HepG2 (cell line): ENCODE measurements around the gene SEMA3C. TPM values are rescaled to one million over a fixed set of nuclear protein-coding genes. Genes with fewer than 3 reads are reported as not detected.

Experiments used
- ATAC-seq: fragments of 200-7000 bp; cut with Tn5 transposase; 3 replicates; pipeline ENCODE4 v1.9.1; 2020; ENCODE audit warnings: mild to moderate bottlenecking, moderate library complexity
- BruUV-seq: library from RNA; stranded (reverse); fragments of 400-500 nt; replicated peaks from 2 replicates; lab custom pipeline; 2021; lab: Mats Ljungman, UMichigan
- CTCF ChIA-PET: fragments of 300-600 bp; formaldehyde crosslinking; extraction: SDS; loops from one replicate; lab custom pipeline; 2021; ENCODE audit warnings: low total read pairs, inconsistent platforms, low intra/inter-chr PET ratio; lab: Yijun Ruan, JAX
- POLR2A ChIA-PET: fragments of 350-600 bp; sonication (Branson Sonifier 250); formaldehyde crosslinking; loops from one replicate; lab custom pipeline; 2020; ENCODE audit warnings: antibody characterized with exemption, inconsistent platforms; lab: Yijun Ruan, JAX
- DNase-seq: peaks from one replicate; pipeline ENCODE4 v3.0.0-alpha.2; 2015; ENCODE audit warnings: low spot score
- FAIRE-seq: peaks from 3 replicates; lab custom pipeline; 2011; peaks lifted over from hg19 to GRCh38; lab: Jason Lieb, UNC
- H2AFZ ChIP-seq: one replicate; pipeline ENCODE4 v1.6.1; 2011; ENCODE audit warnings: low read length, inconsistent platforms
- H3K27ac ChIP-seq: fragments of 300-600 bp; 3 replicates; pipeline ENCODE4 v1.8.0; 2011; ENCODE audit warnings: mixed run types, mild to moderate bottlenecking, mixed read lengths, low read length, inconsistent platforms; ENCODE audit not compliant: insufficient read depth; ENCODE audit errors: extremely low read length
- H3K27me3 ChIP-seq, 2 experiments: fragments of 200-600 bp in 1 of 2; 2 replicates in 1 of 2; 3 replicates in 1 of 2; pipeline versions ENCODE4 v1.6.0 to v1.8.0; 2011; ENCODE audit warnings: low read length in 2 of 2, mild to moderate bottlenecking in 2 of 2, moderate library complexity in 2 of 2, inconsistent platforms in 1 of 2; ENCODE audit not compliant: insufficient read depth in 2 of 2, control insufficient read depth in 1 of 2
- H3K36me3 ChIP-seq, 2 experiments: fragments of 200-600 bp in 1 of 2; replicated peaks in 1 of 2; 2 replicates in 1 of 2; 3 replicates in 1 of 2; pipeline versions ENCODE4 v1.5.1 to v1.8.0; 2011; ENCODE audit warnings: low read length in 2 of 2, inconsistent platforms in 1 of 2; ENCODE audit not compliant: insufficient read depth in 2 of 2, control insufficient read depth in 1 of 2
- H3K4me1 ChIP-seq: 2 replicates; pipeline ENCODE4 v1.5.1; 2012; ENCODE audit warnings: low read length, inconsistent platforms; ENCODE audit not compliant: insufficient read depth
- H3K4me2 ChIP-seq: 2 replicates; pipeline ENCODE4 v1.6.0; 2011; ENCODE audit warnings: low read depth, low read length, inconsistent platforms
- H3K4me3 ChIP-seq, 3 experiments: fragments of 200-600 bp in 1 of 3; sonication (generic), shearing (Covaris generic) in 1 of 3; replicated peaks in 1 of 3; 2 replicates each; pipeline ENCODE4 v1.5.1; 2011 to 2016; ENCODE audit warnings: low read length in 3 of 3, inconsistent platforms in 2 of 3, low read depth in 2 of 3, mild to moderate bottlenecking in 2 of 3, control low read depth in 1 of 3, mixed read lengths in 1 of 3; ENCODE audit not compliant: insufficient read depth in 1 of 3
- H3K79me2 ChIP-seq: one replicate; pipeline ENCODE4 v1.6.1; 2011; ENCODE audit warnings: low read length, inconsistent platforms; ENCODE audit not compliant: insufficient read depth
- H3K9ac ChIP-seq: 2 replicates; pipeline ENCODE4 v1.6.0; 2011; ENCODE audit warnings: mild to moderate bottlenecking, low read depth, low read length, inconsistent platforms; ENCODE audit not compliant: insufficient read depth
- H3K9me3 ChIP-seq: 2 replicates; pipeline ENCODE4 v1.5.1; 2012; ENCODE audit warnings: mild to moderate bottlenecking, low read length
- H4K20me1 ChIP-seq: 2 replicates; pipeline ENCODE4 v1.6.0; 2011; ENCODE audit warnings: inconsistent platforms, mild to moderate bottlenecking, low read length, moderate library complexity; ENCODE audit not compliant: insufficient read depth
- CEBPB ChIP-seq: IDR thresholded peaks from 2 replicates; pipeline ENCODE4 v1.6.1; 2011; ENCODE audit warnings: low read depth, low read length, improper control_type of control experiment, borderline replicate concordance
- CEBPG ChIP-seq: IDR thresholded peaks from 2 replicates; pipeline ENCODE4 v1.6.1; 2016
- DPF2 ChIP-seq: sonication (generic); formaldehyde crosslinking; IDR thresholded peaks from 2 replicates; pipeline ENCODE4 v1.4.0; 2020; ENCODE audit warnings: mild to moderate bottlenecking, low read depth, missing genetic modification reagents, borderline replicate concordance
- MTF1 ChIP-seq: sonication (generic); formaldehyde crosslinking; IDR thresholded peaks from 2 replicates; pipeline ENCODE4 v1.5.0; 2020; ENCODE audit warnings: missing genetic modification reagents
- PCBP2 ChIP-seq: fragments of 200-400 bp; formaldehyde crosslinking; optimal IDR thresholded peaks from 2 replicates; pipeline ENCODE3; 2018; ENCODE audit warnings: low read length, low read depth; ENCODE audit not compliant: poor library complexity, severe bottlenecking
- ZBTB40 ChIP-seq, 2 experiments: fragments of 450-650 bp in 1 of 2; sonication (generic) in 1 of 2; formaldehyde crosslinking in 1 of 2; IDR thresholded peaks; 2 replicates each; pipeline versions ENCODE4 v1.6.1 to v1.8.0; 2016 to 2022; ENCODE audit warnings: antibody characterized with exemption in 1 of 2, mild to moderate bottlenecking in 1 of 2, missing genetic modification reagents in 1 of 2
- ZNF775 ChIP-seq: sonication (generic); formaldehyde crosslinking; IDR thresholded peaks from 2 replicates; pipeline ENCODE4 v1.4.0; 2020; ENCODE audit warnings: missing genetic modification reagents, mild to moderate bottlenecking, moderate library complexity, borderline replicate concordance
- ZSCAN20 ChIP-seq: sonication (generic); formaldehyde crosslinking; IDR thresholded peaks from 2 replicates; pipeline ENCODE4 v1.4.0; 2020; ENCODE audit warnings: missing genetic modification reagents, mild to moderate bottlenecking, borderline replicate concordance
- WGBS: methylation state at CpG from one replicate; pipeline ENCODE4 v1.1.6; 2017; ENCODE audit warnings: low lambda C conversion rate; 5-methylcytosine and 5-hydroxymethylcytosine counted together
- in situ Hi-C: cut with HindIII; loops from 2 replicates; pipeline ENCODE4 v1.10.0; 2017; ENCODE audit warnings: low pct_unique_long_range_greater_than_20kb; ENCODE audit not compliant: extremely low pct_ligation_motif_present
- intact Hi-C: fragments of 100-400 bp; cut with micrococcal nuclease; formaldehyde crosslinking; loops from one replicate; pipeline ENCODE4 v1.10.0; 2022; ENCODE audit not compliant: unreplicated experiment
- polyA plus RNA-seq, 8 experiments: library from polyadenylated mRNA; depleted of rRNA in 3 of 8; stranded (reverse) in 7 of 8; unstranded in 1 of 8; fragments of >200 nt; fragmentation: Illumina TruSeq in 4 of 8; extraction: Trizol in 4 of 8; gene quantifications; 2 replicates each; pipeline versions ENCODE4 v1.2.1 to v1.2.3, GENCODE V29; 2011 to 2016; ENCODE audit warnings: low read depth in 4 of 8, missing spikeins in 1 of 8, mixed read lengths in 1 of 8; ENCODE audit not compliant: insufficient read depth in 1 of 8
- total RNA-seq, 5 experiments: library from RNA; depleted of rRNA; stranded (reverse); fragments of >200 nt; fragmentation: Illumina TruSeq; extraction: Trizol; gene quantifications; 2 replicates each; pipeline ENCODE4 v1.2.3, GENCODE V29; 2016; ENCODE audit warnings: low read depth in 1 of 5

SEMA3C gene
- total and polyA plus RNA-seq, 2 of the 13 experiments (the other 11 are each of a cell fraction or from before 2014, with no cell fraction given): 0.05 to 0.13 TPM

GRCh38 chr7:80848841-80849240 is 70.0 kb downstream of the SEMA3C start (continued):
- no peak for TF ChIP-seq DPF2
- no peak for TF ChIP-seq ZNF775 (CRISPR knock-in tag)
- TF ChIP-seq PCBP2: no peak

GRCh38 chr7:80847895-80848294 is 71.0 kb downstream of the SEMA3C start:
- ATAC-seq (no peak), FAIRE-seq (no peak), DNase-seq (no peak)
- CTCF ChIA-PET: no interaction called here
- Histone ChIP-seq H3K4me3 (no peak overlapping the region), H3K9ac (no peak overlapping the region), H3K4me1 (no peaks in the 10 kb centered on the region), H3K9me3 (no peaks in the 10 kb centered on the region), H3K27ac (no peak overlapping the region), H3K79me2 (no peaks in the 10 kb centered on the region), H3K27me3 (no peaks in the 10 kb centered on the region), H3K36me3 (no peaks in the 10 kb centered on the region), H2AFZ (no peak overlapping the region), H3K4me2 (no peak overlapping the region), H4K20me1 (no peaks in the 10 kb centered on the region)
- WGBS: 15% methylated on average over 3 of the region's 3 CpGs
- in situ Hi-C loops (no loop called here), intact Hi-C loops (no loop called here)
- no TSS peak for BruUV-seq
- no peak for TF ChIP-seq MTF1 (CRISPR knock-in tag)
- no peak for TF ChIP-seq ZSCAN20 (CRISPR knock-in tag)
- peak; percentile 69 for TF ChIP-seq CEBPB
- TF ChIP-seq CEBPG: peak; percentile 27; the same call in 1 of the 2 replicates
- POLR2A ChIA-PET: no interaction called here

GRCh38 chr7:80847027-80847426 is 71.8 kb downstream of the SEMA3C start:
- ATAC-seq (no peak), FAIRE-seq (no peak), DNase-seq (no peak)
- BruUV-seq: no TSS peak
- Histone ChIP-seq H3K27me3 (no peaks in the 10 kb centered on the region), H3K4me1 (no peaks in the 10 kb centered on the region), H4K20me1 (no peaks in the 10 kb centered on the region), H2AFZ (no peak overlapping the region), H3K4me2 (no peak overlapping the region), H3K4me3 (no peak overlapping the region), H3K9ac (no peak overlapping the region), H3K27ac (no peak overlapping the region), H3K9me3 (no peaks in the 10 kb centered on the region), H3K79me2 (no peaks in the 10 kb centered on the region), H3K36me3 (no peaks in the 10 kb centered on the region)
- WGBS: 8% methylated on average over 3 of the region's 3 CpGs
- in situ Hi-C loops: no loop called here
- intact Hi-C loops: no loop called here
- CTCF ChIA-PET: no interaction called here
- POLR2A ChIA-PET: no interaction called here
- no peak for TF ChIP-seq ZBTB40 (IDR thresholded peaks at IDR 0.05)
- no peak for TF ChIP-seq ZBTB40 (CRISPR knock-in tag; IDR thresholded peaks at IDR 0.05)
